ENCODE results near the gene PRSS22. TPM values are rescaled to one million over a fixed set of nuclear protein-coding genes. Genes with fewer than 3 reads are reported as not detected.
A peak's percentile ranks its signal among the peaks of the same experiment; 100 is the strongest.
"Not testable (repeated sequence)": the region's sequence is repeated elsewhere in the genome, so short reads cannot be mapped to it uniquely, and the experiment has no call there.

The PRSS22 gene, protein sequence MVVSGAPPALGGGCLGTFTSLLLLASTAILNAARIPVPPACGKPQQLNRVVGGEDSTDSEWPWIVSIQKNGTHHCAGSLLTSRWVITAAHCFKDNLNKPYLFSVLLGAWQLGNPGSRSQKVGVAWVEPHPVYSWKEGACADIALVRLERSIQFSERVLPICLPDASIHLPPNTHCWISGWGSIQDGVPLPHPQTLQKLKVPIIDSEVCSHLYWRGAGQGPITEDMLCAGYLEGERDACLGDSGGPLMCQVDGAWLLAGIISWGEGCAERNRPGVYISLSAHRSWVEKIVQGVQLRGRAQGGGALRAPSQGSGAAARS
- total RNA-seq = not detected

DNA sequence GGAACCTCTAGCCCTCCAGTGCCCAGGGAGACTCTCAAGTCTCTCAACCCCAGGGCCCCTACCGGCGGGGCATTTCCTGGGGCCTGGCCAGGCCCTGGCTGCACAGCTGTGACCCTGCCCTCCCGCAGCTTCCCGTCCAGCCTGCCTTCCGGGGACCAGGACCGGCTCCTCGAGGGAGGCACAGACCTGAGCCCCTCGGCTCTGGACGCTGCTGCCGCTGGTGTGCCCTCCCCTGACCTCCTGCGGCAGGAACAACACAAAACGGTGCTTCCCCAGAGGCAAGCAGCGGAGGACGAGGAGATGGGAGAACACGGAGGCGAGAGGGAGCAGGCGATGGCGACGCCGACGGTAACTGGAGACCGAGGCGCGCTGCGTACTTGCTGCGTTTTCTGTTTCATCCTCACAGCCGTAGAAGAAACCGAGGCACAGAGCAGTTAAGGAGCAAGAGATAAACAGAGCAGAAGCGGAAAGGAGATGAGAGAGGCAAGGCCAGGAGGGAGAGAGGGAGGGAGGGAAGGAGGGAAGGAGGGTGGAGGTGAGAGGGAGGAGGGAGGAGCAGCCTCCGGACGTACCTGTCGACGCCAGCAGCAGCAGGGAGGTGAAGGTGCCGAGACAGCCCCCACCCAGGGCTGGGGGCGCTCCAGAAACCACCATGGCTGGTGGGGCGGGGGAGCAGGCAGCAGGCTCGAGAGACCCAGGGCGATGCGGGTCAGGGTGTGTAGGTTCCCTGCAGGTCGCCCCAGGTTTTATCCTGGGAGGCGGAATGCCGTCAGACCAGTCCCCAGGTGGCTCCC, at the start of gene PRSS22:
TSS of gene PRSS22 (minus strand) at position 720 of the 794 bp plus-strand sequence. CDS start at position 654, 66 bp downstream.
- peaks cover 0 to 12% of the 10 kb centered on the region in 2 donors for H3K27me3 ChIP-seq
- no peak within 1 kb of the TSS for H3K27ac ChIP-seq
- DNase-seq (ENCODE audit: low spot score) = no peak
- peaks cover 0 to 9% of the 10 kb centered on the region in 2 donors for H3K4me1 ChIP-seq
- H3K36me3 ChIP-seq = no peaks in the 10 kb centered on the region
- TF ChIP-seq, protein P1, sequence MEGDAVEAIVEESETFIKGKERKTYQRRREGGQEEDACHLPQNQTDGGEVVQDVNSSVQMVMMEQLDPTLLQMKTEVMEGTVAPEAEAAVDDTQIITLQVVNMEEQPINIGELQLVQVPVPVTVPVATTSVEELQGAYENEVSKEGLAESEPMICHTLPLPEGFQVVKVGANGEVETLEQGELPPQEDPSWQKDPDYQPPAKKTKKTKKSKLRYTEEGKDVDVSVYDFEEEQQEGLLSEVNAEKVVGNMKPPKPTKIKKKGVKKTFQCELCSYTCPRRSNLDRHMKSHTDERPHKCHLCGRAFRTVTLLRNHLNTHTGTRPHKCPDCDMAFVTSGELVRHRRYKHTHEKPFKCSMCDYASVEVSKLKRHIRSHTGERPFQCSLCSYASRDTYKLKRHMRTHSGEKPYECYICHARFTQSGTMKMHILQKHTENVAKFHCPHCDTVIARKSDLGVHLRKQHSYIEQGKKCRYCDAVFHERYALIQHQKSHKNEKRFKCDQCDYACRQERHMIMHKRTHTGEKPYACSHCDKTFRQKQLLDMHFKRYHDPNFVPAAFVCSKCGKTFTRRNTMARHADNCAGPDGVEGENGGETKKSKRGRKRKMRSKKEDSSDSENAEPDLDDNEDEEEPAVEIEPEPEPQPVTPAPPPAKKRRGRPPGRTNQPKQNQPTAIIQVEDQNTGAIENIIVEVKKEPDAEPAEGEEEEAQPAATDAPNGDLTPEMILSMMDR (IDR thresholded peaks at IDR 0.05) = no peak
- H3K9me3 ChIP-seq = peaks cover 0 to 16% of the 10 kb centered on the region in 2 donors
- H3K4me3 ChIP-seq = no peak within 1 kb of the TSS

DNA sequence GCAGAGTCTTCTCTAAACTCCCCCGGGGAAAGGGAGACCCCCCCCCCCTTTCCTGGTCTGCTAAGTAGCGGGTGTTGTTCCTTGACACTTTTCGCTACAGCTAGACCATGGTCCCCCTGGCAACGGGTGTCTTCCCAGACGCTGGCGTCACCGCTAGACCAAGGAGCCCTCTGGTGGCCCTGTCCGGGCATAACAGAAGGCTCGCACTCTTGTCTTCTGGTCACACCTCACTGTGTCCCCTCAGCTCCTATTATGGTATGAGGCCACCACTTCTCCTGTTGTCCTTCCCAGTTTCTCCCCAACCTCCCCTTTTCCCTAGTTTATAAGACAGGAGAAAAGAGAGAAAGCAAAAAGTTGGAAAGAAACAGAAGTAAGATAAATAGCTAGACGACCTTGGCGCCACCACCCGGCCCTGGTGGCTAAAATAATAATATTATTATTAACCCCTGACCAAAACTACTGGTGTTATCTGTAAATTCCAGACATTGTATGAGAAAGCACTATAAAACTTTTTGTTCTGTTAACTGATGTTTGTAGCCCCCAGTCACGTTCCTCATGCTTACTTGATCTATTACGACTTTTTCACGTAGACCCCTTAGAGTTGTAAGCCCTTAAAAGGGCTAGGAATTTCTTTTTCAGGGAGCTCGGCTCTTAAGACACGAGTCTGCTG, 49.2 kb upstream of the PRSS22 start:
- H3K36me3 ChIP-seq, H3K27me3 ChIP-seq, H3K9me3 ChIP-seq, H3K4me3 ChIP-seq: not testable (repeated sequence)
- TF ChIP-seq, protein P1 (IDR thresholded peaks at IDR 0.05) = peak; percentile 29 to 70
- Histone ChIP-seq H3K27ac (peak overlapping the region; percentile 39 to 60), H3K4me1 (peaks cover 0 to 29% of the 10 kb centered on the region in 2 donors)
- DNase-seq (ENCODE audit: low spot score) = peak; percentile 75

DNA sequence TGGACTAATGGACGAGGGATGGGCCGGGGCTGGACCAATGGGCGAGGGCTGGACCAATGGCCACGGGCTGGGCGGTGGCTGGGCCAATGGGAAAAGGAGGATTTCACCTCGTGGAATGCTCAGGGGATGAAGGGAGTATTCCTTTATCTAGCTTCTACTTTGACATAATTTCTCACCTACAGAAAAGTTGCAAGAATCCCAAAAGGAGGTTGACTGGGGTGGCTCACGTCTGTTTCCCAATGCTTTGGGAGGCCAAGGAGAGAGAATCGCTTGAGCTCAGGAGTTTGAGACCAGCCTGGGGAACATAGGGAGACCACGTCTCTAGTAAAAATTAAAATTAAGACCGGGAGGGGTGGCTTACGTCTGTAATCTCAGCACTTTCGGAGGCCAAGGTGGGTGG, 48.0 kb upstream of the PRSS22 start:
- no peaks in the 10 kb centered on the region for H3K36me3 ChIP-seq
- TF ChIP-seq, protein P1 (IDR thresholded peaks at IDR 0.05) = no peak
- H3K4me1 ChIP-seq = peaks cover 0 to 24% of the 10 kb centered on the region in 2 donors
- no peaks in the 10 kb centered on the region for H3K9me3 ChIP-seq
- H3K27ac ChIP-seq = peak overlapping the region; percentile 48 to 51
- no peak for DNase-seq (ENCODE audit: low spot score)
- H3K27me3 ChIP-seq = no peaks in the 10 kb centered on the region
- peak overlapping the region in 1 of 2 donors; percentile 9 for H3K4me3 ChIP-seq

DNA sequence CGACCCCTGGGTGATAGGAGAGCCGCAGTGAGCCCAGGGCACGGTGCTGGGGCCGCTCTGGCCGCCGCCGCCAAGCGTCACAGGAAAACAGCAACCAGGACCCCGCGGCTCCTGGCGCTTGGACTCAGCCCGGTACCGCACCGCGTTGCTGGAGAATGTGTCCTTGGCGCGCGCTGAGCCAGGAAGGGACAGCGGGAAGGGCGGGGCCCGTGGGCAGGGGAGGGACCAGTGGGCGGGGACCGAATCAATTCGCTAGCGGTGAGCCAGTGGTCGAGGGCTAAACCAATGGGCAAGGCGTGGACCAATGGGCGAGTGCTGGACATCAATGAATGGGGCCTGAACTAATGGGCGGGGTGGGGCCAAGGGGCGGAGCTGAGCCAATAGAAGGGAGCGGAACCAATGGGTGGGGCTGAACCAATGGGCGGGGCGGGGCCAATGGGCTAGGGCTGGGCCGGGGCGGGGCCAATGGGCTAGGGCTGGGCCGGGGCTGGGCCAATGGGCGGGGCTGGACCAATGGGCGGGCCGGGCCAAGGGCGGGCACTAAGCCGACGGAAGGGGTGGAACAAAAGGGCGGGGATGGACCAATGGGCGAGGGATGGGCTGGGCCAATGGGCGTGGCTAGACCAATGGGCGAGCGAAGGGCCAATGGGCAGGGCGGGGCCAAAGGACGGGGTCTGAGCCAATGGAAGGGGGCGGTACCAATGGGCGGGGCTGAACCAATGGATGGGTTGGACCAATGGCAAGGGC, 47.4 kb upstream of the PRSS22 start:
- Histone ChIP-seq H3K4me1 (peaks cover 0 to 23% of the 10 kb centered on the region in 2 donors), H3K36me3 (no peaks in the 10 kb centered on the region), H3K27me3 (no peaks in the 10 kb centered on the region), H3K4me3 (peak overlapping the region; percentile 87 to 88), H3K27ac (peak overlapping the region; percentile 95 to 98), H3K9me3 (no peaks in the 10 kb centered on the region)
- TF ChIP-seq, protein P1 (IDR thresholded peaks at IDR 0.05) = no peak
- peak; percentile 100 for DNase-seq (ENCODE audit: low spot score)

DNA sequence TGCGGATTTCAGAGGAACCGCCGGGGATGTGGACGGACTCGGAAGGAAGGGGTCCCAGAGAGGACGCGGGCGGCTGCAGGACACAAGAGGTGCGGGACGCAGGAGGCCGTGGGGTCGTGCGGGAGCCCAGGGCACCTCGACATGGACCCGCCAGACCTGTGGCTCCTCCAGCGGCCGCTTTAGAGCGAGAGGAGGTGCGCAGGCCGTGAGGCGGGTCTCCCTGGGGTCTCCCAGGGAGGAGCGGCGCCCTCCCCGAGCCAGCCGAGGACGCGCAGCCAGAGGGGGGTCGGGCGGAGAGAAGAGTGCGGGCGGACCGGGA, 46.9 kb upstream of the PRSS22 start:
- TF ChIP-seq, protein P1 (IDR thresholded peaks at IDR 0.05) = no peak
- H3K27ac ChIP-seq = peak overlapping the region; percentile 95 to 98
- H3K4me1 ChIP-seq = peaks cover 0 to 23% of the 10 kb centered on the region in 2 donors
- H3K27me3 ChIP-seq = no peaks in the 10 kb centered on the region
- H3K4me3 ChIP-seq = peak overlapping the region; percentile 87 to 88
- H3K9me3 ChIP-seq = no peaks in the 10 kb centered on the region
- H3K36me3 ChIP-seq = no peaks in the 10 kb centered on the region
- no peak for DNase-seq (ENCODE audit: low spot score)

Measured in right atrium auricular region (tissue), 2 donors.